GM12878 (cell line): ENCODE data around the gene SIGLEC14. TPM values are rescaled to one million over a fixed set of nuclear protein-coding genes. Genes with fewer than 3 reads are reported as not detected.

Source experiments
- ATAC-seq: fragments of 200-7000 bp; cut with Tn5 transposase; 3 replicates; pipeline ENCODE4 v1.9.1; 2020; ENCODE audit warnings: mild to moderate bottlenecking, moderate library complexity
- BruUV-seq: library from RNA; stranded (reverse); fragments of 400-500 nt; replicated peaks from 2 replicates; lab custom pipeline; 2021; lab: Mats Ljungman, UMichigan
- CTCF ChIA-PET: fragments of 300-600 bp; sonication (Branson Sonifier 250); formaldehyde crosslinking; extraction: SDS; loops from one replicate; lab custom pipeline; 2021; ENCODE audit warnings: inconsistent platforms; lab: Yijun Ruan, JAX
- POLR2A ChIA-PET: fragments of 350-600 bp; formaldehyde crosslinking; extraction: SDS; loops from one replicate; lab custom pipeline; 2021; ENCODE audit warnings: inconsistent platforms; lab: Charles Lee
- RAD21 ChIA-PET: fragments of 300-600 bp; sonication (Branson Sonifier 250); formaldehyde crosslinking; loops from one replicate; lab custom pipeline; 2023; ENCODE audit warnings: antibody characterized with exemption; ENCODE audit not compliant: unreplicated experiment; lab: Charles Lee
- SMC1A ChIA-PET: fragments of 300-600 bp; sonication (Branson Sonifier 250); formaldehyde crosslinking; loops from one replicate; lab custom pipeline; 2023; ENCODE audit not compliant: unreplicated experiment, uncharacterized antibody; lab: Charles Lee
- DNase-seq: peaks from one replicate; pipeline ENCODE4 v3.0.0-alpha.2; 2011; ENCODE audit warnings: low read depth, low spot score
- FAIRE-seq: peaks from 3 replicates; lab custom pipeline; 2011; peaks lifted over from hg19 to GRCh38; lab: Jason Lieb, UNC
- H2AFZ ChIP-seq: 2 replicates; pipeline ENCODE4 v1.6.0; 2011; ENCODE audit warnings: low read depth, low read length, control low read depth; ENCODE audit not compliant: control insufficient read depth
- H3K27ac ChIP-seq: 2 replicates; pipeline ENCODE4 v1.5.1; 2011; ENCODE audit warnings: control low read depth; ENCODE audit not compliant: control insufficient read depth, insufficient read depth
- H3K27me3 ChIP-seq, 2 experiments: replicated peaks in 1 of 2; 2 replicates each; pipeline versions ENCODE4 v1.6.0 to v1.6.1; 2011; ENCODE audit warnings: low read length in 1 of 2; ENCODE audit not compliant: control insufficient read depth in 2 of 2, insufficient read depth in 2 of 2
- H3K36me3 ChIP-seq, 2 experiments: 2 replicates each; pipeline ENCODE4 v1.5.1; 2011; ENCODE audit warnings: low read length in 1 of 2; ENCODE audit not compliant: control insufficient read depth in 2 of 2, insufficient read depth in 2 of 2
- H3K4me1 ChIP-seq: 2 replicates; pipeline ENCODE4 v1.6.1; 2011; ENCODE audit warnings: mild to moderate bottlenecking, low read length, moderate library complexity, mixed read lengths; ENCODE audit not compliant: control insufficient read depth, insufficient read depth
- H3K4me2 ChIP-seq: 2 replicates; pipeline ENCODE4 v1.6.0; 2011; ENCODE audit warnings: control low read depth; ENCODE audit not compliant: control insufficient read depth, insufficient read depth
- H3K4me3 ChIP-seq: fragments of 200-600 bp; sonication (generic); 2 replicates; pipeline ENCODE4 v1.5.1; 2016
- H3K79me2 ChIP-seq: 2 replicates; pipeline ENCODE4 v1.6.0; 2011; ENCODE audit warnings: low read length; ENCODE audit not compliant: control insufficient read depth, insufficient read depth
- H3K9ac ChIP-seq: 2 replicates; pipeline ENCODE4 v1.8.0; 2011; ENCODE audit warnings: low read length, control low read depth, mixed read lengths; ENCODE audit not compliant: control insufficient read depth, insufficient read depth
- H3K9me3 ChIP-seq: replicated peaks from 3 replicates; pipeline ENCODE4 v1.5.1; 2011; ENCODE audit warnings: mild to moderate bottlenecking, low read length; ENCODE audit not compliant: control insufficient read depth, insufficient read depth
- H4K20me1 ChIP-seq: 2 replicates; pipeline ENCODE4 v1.6.0; 2011; ENCODE audit not compliant: control insufficient read depth, insufficient read depth
- POLR2AphosphoS5 ChIP-seq: IDR thresholded peaks from 2 replicates; pipeline ENCODE4 v1.6.1; 2011; ENCODE audit warnings: mild to moderate bottlenecking, low read length, inconsistent platforms
- RAD21 ChIP-seq: IDR thresholded peaks from 2 replicates; pipeline ENCODE4 v1.6.1; 2011; ENCODE audit warnings: mild to moderate bottlenecking, low read depth, low read length, moderate library complexity; ENCODE audit not compliant: insufficient read depth
- SMC3 ChIP-seq: IDR thresholded peaks from 2 replicates; pipeline ENCODE4 v1.6.1; 2011; ENCODE audit warnings: low read length, improper control_type of control experiment, borderline replicate concordance
- TBL1XR1 ChIP-seq: IDR thresholded peaks from 2 replicates; pipeline ENCODE4 v1.6.1; 2012; ENCODE audit warnings: low read depth, low read length, improper control_type of control experiment
- WGBS: methylation state at CpG from one replicate; pipeline ENCODE4 v1.1.6; 2016; ENCODE audit warnings: low lambda C conversion rate; ENCODE audit not compliant: insufficient replicate concordance, insufficient coverage; ENCODE audit errors: missing lambda C conversion rate; 5-methylcytosine and 5-hydroxymethylcytosine counted together
- in situ Hi-C: fragments of 300-500 bp; cut with MboI; formaldehyde crosslinking; loops from 9 replicates; pipeline ENCODE4 v1.14.3; 2018; ENCODE audit warnings: mixed read lengths
- intact Hi-C: fragments of 100-400 bp; cut with micrococcal nuclease; formaldehyde crosslinking; loops from one replicate; pipeline ENCODE4 v1.14.2; 2022; ENCODE audit not compliant: unreplicated experiment
- polyA plus RNA-seq, 11 experiments: library from polyadenylated mRNA; depleted of rRNA in 4 of 11; unstranded in 6 of 11; stranded (reverse) in 5 of 11; fragments of >200 nt; fragmentation: Nextera tagmentation in 4 of 11; fragmentation: Illumina TruSeq in 1 of 11; extraction: Ambion mirVana in 4 of 11; extraction: Trizol in 1 of 11; gene quantifications; 1 replicate in 1 of 11; 2 replicates in 10 of 11; pipeline versions ENCODE4 v1.2.1 to v1.2.3, GENCODE V29; 2011 to 2016; ENCODE audit warnings: inconsistent platforms in 2 of 11, missing spikeins in 2 of 11, low read depth in 1 of 11
- total RNA-seq, 4 experiments: library from RNA; depleted of rRNA in 3 of 4; stranded (reverse); fragments of >200 nt in 3 of 4; fragmentation: Illumina TruSeq in 1 of 4; extraction: Trizol in 1 of 4; gene quantifications; 2 replicates each; pipeline versions ENCODE4 v1.2.1 to v1.2.3, GENCODE V29; 2013 to 2021
- TF ChIP-seq, protein P1 (sequence below), 3 experiments: IDR thresholded peaks in 2 of 3; conservative IDR thresholded peaks in 1 of 3; 2 replicates each; pipeline ENCODE4 v1.5.1; 2011; ENCODE audit warnings: low read depth in 3 of 3, low read length in 3 of 3, mild to moderate bottlenecking in 3 of 3, control low read depth in 2 of 3, moderate library complexity in 2 of 3, inconsistent platforms in 1 of 3, mixed read lengths in 1 of 3; ENCODE audit not compliant: control insufficient read depth in 2 of 3, insufficient read depth in 1 of 3; ENCODE audit errors: extremely low read depth in 1 of 3
- TF ChIP-seq, protein P2 (sequence below): IDR thresholded peaks from 2 replicates; pipeline ENCODE4 v1.6.1; 2012; ENCODE audit warnings: low read depth, low read length, improper control_type of control experiment
- TF ChIP-seq, protein P3 (sequence below): IDR thresholded peaks from 2 replicates; pipeline ENCODE4 v1.6.1; 2011; ENCODE audit warnings: mild to moderate bottlenecking, low read depth, low read length, moderate library complexity; ENCODE audit not compliant: insufficient replicate concordance

Gene SIGLEC14
- total and polyA plus RNA-seq, 10 of the 15 experiments (the other 5 are each of a cell fraction or from before 2014, with no cell fraction given), result 0.57 to 8.4 (median 4.6) TPM

DNA sequence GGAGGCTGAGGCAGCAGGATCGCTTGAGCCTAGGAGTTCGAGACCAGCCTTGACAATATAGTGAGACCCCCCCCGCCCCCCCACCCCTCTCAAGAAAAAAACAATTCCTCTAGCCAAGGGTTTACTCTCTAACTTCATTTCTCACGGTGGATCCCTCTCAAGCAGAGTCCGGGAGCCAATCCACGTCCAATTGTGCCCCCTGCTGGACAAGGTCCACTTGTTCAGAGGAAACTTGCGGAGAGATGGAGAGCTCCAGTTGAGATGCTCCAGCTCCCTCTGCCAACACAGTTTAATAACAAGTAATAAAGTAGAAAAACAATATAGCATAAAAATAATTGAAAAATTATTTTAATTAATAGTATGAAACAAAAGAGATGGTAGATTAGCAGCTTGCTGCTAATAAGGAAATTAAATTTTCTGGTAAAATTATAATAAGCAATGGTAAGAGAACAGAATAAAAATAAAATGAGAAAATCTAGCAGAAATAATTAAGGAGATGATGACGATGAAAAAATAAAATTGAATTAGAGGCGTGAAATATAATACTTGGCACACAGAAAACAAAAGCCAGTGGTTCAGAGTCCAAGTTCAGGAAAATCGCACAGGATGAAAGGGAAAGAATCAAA, 14.5 kb upstream of the SIGLEC14 start:
- Histone ChIP-seq H3K4me2 (no peak overlapping the region), H3K79me2 (no peaks in the 10 kb centered on the region), H3K4me1 (no peaks in the 10 kb centered on the region), H3K27me3 (no peaks in the 10 kb centered on the region), H3K36me3 (no peaks in the 10 kb centered on the region), H3K9me3 (no peaks in the 10 kb centered on the region), H2AFZ (no peak overlapping the region), H3K9ac (no peak overlapping the region), H3K27ac (no peak overlapping the region), H4K20me1 (no peaks in the 10 kb centered on the region), H3K4me3 (no peak overlapping the region)
- 13% methylated on average over 8 of the region's 10 CpGs for WGBS
- FAIRE-seq (peak; percentile 52), DNase-seq (no peak), ATAC-seq (peak; percentile 78)
- POLR2A ChIA-PET, result interaction anchor here (0.7 kb wide), 1 partner anchor 17 kb away, joined by 3 read pairs; no protein-coding TSS in a partner anchor
- SMC1A ChIA-PET, result interaction anchor here (0.7 to 6.8 kb wide), 13 partner anchors 9 to 577 kb away, joined by 3 to 110 read pairs (median 4); partner anchors contain the start of gene SIGLEC10
- TF ChIP-seq POLR2AphosphoS5 (no peak), RAD21 (peak; percentile 88), TBL1XR1 (no peak), SMC3 (peak; percentile 49)
- TF ChIP-seq, protein P1, sequence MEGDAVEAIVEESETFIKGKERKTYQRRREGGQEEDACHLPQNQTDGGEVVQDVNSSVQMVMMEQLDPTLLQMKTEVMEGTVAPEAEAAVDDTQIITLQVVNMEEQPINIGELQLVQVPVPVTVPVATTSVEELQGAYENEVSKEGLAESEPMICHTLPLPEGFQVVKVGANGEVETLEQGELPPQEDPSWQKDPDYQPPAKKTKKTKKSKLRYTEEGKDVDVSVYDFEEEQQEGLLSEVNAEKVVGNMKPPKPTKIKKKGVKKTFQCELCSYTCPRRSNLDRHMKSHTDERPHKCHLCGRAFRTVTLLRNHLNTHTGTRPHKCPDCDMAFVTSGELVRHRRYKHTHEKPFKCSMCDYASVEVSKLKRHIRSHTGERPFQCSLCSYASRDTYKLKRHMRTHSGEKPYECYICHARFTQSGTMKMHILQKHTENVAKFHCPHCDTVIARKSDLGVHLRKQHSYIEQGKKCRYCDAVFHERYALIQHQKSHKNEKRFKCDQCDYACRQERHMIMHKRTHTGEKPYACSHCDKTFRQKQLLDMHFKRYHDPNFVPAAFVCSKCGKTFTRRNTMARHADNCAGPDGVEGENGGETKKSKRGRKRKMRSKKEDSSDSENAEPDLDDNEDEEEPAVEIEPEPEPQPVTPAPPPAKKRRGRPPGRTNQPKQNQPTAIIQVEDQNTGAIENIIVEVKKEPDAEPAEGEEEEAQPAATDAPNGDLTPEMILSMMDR (IDR thresholded peaks at IDR 0.05 in 2 of 3, conservative IDR thresholded peaks at IDR 0.05 in 1 of 3; ENCODE audit: control insufficient read depth in 2 of 3, extremely low read depth in 1 of 3, insufficient read depth in 1 of 3, low read depth in 3 of 3, low read length in 3 of 3), result peak; percentile 58 to 63 (median 63)
- TF ChIP-seq, protein P2, sequence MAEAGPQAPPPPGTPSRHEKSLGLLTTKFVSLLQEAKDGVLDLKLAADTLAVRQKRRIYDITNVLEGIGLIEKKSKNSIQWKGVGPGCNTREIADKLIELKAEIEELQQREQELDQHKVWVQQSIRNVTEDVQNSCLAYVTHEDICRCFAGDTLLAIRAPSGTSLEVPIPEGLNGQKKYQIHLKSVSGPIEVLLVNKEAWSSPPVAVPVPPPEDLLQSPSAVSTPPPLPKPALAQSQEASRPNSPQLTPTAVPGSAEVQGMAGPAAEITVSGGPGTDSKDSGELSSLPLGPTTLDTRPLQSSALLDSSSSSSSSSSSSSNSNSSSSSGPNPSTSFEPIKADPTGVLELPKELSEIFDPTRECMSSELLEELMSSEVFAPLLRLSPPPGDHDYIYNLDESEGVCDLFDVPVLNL, result no peak
- TF ChIP-seq, protein P3, sequence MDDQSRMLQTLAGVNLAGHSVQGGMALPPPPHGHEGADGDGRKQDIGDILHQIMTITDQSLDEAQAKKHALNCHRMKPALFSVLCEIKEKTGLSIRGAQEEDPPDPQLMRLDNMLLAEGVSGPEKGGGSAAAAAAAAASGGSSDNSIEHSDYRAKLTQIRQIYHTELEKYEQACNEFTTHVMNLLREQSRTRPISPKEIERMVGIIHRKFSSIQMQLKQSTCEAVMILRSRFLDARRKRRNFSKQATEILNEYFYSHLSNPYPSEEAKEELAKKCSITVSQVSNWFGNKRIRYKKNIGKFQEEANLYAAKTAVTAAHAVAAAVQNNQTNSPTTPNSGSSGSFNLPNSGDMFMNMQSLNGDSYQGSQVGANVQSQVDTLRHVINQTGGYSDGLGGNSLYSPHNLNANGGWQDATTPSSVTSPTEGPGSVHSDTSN, result no peak
- intact Hi-C loops (no loop called here), in situ Hi-C loops (loop anchor here (5.0 kb wide), 1 partner anchor 324 kb away; no protein-coding TSS in a partner anchor)
- no TSS peak for BruUV-seq
- CTCF ChIA-PET, result interaction anchor here (0.6 to 10.4 kb wide), 34 partner anchors 9 to 322 kb away, joined by 3 to 281 read pairs (median 4); partner anchors contain the start of genes LIM2, SIGLEC10 and SIGLEC8
- RAD21 ChIA-PET, result interaction anchor here (0.6 to 8.8 kb wide), 15 partner anchors 9 to 332 kb away, joined by 3 to 133 read pairs (median 3); partner anchors contain the start of gene SIGLEC10
